Mesenchymal stem cell (in vitro differentiated cells and primary cell): Measurements from ENCODE around the gene KDM5A.
"Not testable (repeated sequence)": the region's sequence is repeated elsewhere in the genome, so short reads cannot be mapped to it uniquely, and the experiment has no call there.

ENCODE experiments used
- DNase-seq: peaks from one replicate; pipeline ENCODE4 v3.0.0-alpha.2; 2013
- H2AFZ ChIP-seq: one replicate; pipeline ENCODE4 v1.6.1; 2013; ENCODE audit warnings: low read depth, mild to moderate bottlenecking, control low read depth, inconsistent platforms, low read length, moderate library complexity
- H2AK5ac ChIP-seq: 2 replicates; pipeline ENCODE4 v1.6.1; 2013; ENCODE audit warnings: low read length, moderate library complexity, mild to moderate bottlenecking, inconsistent platforms; ENCODE audit not compliant: severe bottlenecking
- H2BK120ac ChIP-seq: one replicate; pipeline ENCODE4 v1.6.1; 2013; ENCODE audit warnings: low read depth, mild to moderate bottlenecking, inconsistent platforms, low read length, moderate library complexity
- H2BK12ac ChIP-seq, 2 experiments: one replicate each; pipeline ENCODE4 v1.6.1; 2013; ENCODE audit warnings: inconsistent platforms in 2 of 2, low read length in 2 of 2, mild to moderate bottlenecking in 2 of 2, moderate library complexity in 2 of 2, control low read depth in 1 of 2
- H2BK15ac ChIP-seq: one replicate; pipeline ENCODE4 v1.6.1; 2013; ENCODE audit warnings: mild to moderate bottlenecking, low read depth, inconsistent platforms; ENCODE audit not compliant: poor library complexity, severe bottlenecking
- H2BK5ac ChIP-seq: 2 replicates; pipeline ENCODE4 v1.6.1; 2013; ENCODE audit warnings: low read depth, mild to moderate bottlenecking, low read length, control low read depth, inconsistent platforms; ENCODE audit not compliant: poor library complexity, severe bottlenecking
- H3K14ac ChIP-seq, 2 experiments: one replicate each; pipeline ENCODE4 v1.6.1; 2013; ENCODE audit warnings: inconsistent platforms in 2 of 2, low read length in 2 of 2, control low read depth in 1 of 2, mild to moderate bottlenecking in 1 of 2, moderate library complexity in 1 of 2
- H3K18ac ChIP-seq, 2 experiments: one replicate each; pipeline ENCODE4 v1.6.1; 2013; ENCODE audit warnings: inconsistent platforms in 2 of 2, low read length in 2 of 2, control low read depth in 1 of 2, low read depth in 1 of 2, mild to moderate bottlenecking in 1 of 2
- H3K23ac ChIP-seq, 2 experiments: one replicate each; pipeline ENCODE4 v1.6.1; 2013; ENCODE audit warnings: inconsistent platforms in 2 of 2, low read length in 2 of 2, mild to moderate bottlenecking in 2 of 2, moderate library complexity in 2 of 2, control low read depth in 1 of 2
- H3K27ac ChIP-seq: 2 replicates; pipeline ENCODE4 v1.5.1; 2013; ENCODE audit warnings: mild to moderate bottlenecking, moderate library complexity, low read length, control low read depth, inconsistent platforms; ENCODE audit not compliant: poor library complexity, severe bottlenecking
- H3K27me3 ChIP-seq, 2 experiments: 2 replicates each; pipeline versions ENCODE4 v1.6.1 to v1.7.0; 2013; ENCODE audit warnings: low read length in 2 of 2, mild to moderate bottlenecking in 2 of 2, moderate library complexity in 2 of 2, control low read depth in 1 of 2, inconsistent platforms in 1 of 2; ENCODE audit not compliant: control insufficient read depth in 1 of 2, insufficient read depth in 1 of 2
- H3K36me3 ChIP-seq, 2 experiments: 2 replicates each; pipeline versions ENCODE4 v1.6.1 to v1.7.0; 2013; ENCODE audit warnings: low read length in 2 of 2, control low read depth in 1 of 2, inconsistent platforms in 1 of 2, low read depth in 1 of 2, mild to moderate bottlenecking in 1 of 2; ENCODE audit not compliant: insufficient read depth in 2 of 2, control insufficient read depth in 1 of 2
- H3K4ac ChIP-seq, 2 experiments: one replicate each; pipeline ENCODE4 v1.6.1; 2013; ENCODE audit warnings: inconsistent platforms in 2 of 2, low read length in 2 of 2, mild to moderate bottlenecking in 2 of 2, moderate library complexity in 2 of 2, control low read depth in 1 of 2, low read depth in 1 of 2
- H3K4me1 ChIP-seq: 2 replicates; pipeline ENCODE4 v1.6.1; 2013; ENCODE audit warnings: low read depth, low read length, control low read depth; ENCODE audit not compliant: control insufficient read depth, insufficient read depth
- H3K4me2 ChIP-seq: 2 replicates; pipeline ENCODE4 v1.6.1; 2013; ENCODE audit warnings: low read length, mild to moderate bottlenecking, inconsistent platforms; ENCODE audit not compliant: poor library complexity, severe bottlenecking
- H3K4me3 ChIP-seq, 2 experiments: 2 replicates each; pipeline versions ENCODE4 v1.5.1 to v1.7.0; 2013; ENCODE audit warnings: low read length in 2 of 2, mild to moderate bottlenecking in 2 of 2, control low read depth in 1 of 2, low read depth in 1 of 2; ENCODE audit not compliant: insufficient read depth in 1 of 2
- H3K79me1 ChIP-seq: replicated peaks from 2 replicates; pipeline ENCODE4 v1.6.1; 2013; ENCODE audit warnings: mild to moderate bottlenecking, control low read depth, low read length, inconsistent platforms; ENCODE audit not compliant: poor library complexity, severe bottlenecking
- H3K9ac ChIP-seq: 2 replicates; pipeline ENCODE4 v1.7.0; 2013; ENCODE audit warnings: mild to moderate bottlenecking, low read length, moderate library complexity
- H3K9me3 ChIP-seq: 2 replicates; pipeline ENCODE4 v1.7.0; 2013; ENCODE audit warnings: mild to moderate bottlenecking, low read length; ENCODE audit not compliant: control insufficient read depth
- H4K8ac ChIP-seq: one replicate; pipeline ENCODE4 v1.6.1; 2013; ENCODE audit warnings: inconsistent platforms, mild to moderate bottlenecking, low read length, moderate library complexity
- H4K91ac ChIP-seq: one replicate; pipeline ENCODE4 v1.6.1; 2013; ENCODE audit warnings: mild to moderate bottlenecking, low read length, inconsistent platforms
- WGBS: methylation state at CpG from one replicate; pipeline ENCODE4 v1.1.7; 2013; ENCODE audit warnings: mixed read lengths; 5-methylcytosine and 5-hydroxymethylcytosine counted together

The KDM5A gene

DNA sequence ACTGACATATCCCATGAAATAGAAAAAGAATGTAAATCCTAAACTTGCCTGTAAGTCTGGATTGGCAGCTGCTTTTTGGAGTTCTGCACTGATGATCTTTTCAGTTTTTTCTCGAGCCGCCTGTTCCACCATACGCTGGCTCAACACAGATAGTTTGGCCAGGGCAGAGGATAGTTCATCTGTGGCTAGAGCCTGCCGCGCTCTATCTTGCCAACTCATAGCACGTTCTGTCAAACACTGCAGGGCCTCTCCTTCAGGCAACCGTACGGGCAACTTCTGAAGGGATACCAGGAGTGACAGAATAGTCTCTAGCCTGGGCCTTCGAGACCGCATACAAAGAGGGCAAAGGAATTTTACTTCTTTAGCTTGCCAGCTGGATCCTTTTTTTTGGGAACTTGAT is 81.7 kb downstream of the KDM5A start:
- Histone ChIP-seq H3K27me3 (no peaks in the 10 kb centered on the region), H3K4ac (no peak overlapping the region), H3K4me1 (no peaks in the 10 kb centered on the region), H2AK5ac (no peak overlapping the region), H3K9ac (no peak overlapping the region), H3K27ac (no peak overlapping the region), H3K18ac (no peak overlapping the region), H2AFZ (no peak overlapping the region), H4K8ac (no peak overlapping the region), H3K4me2 (no peak overlapping the region), H2BK120ac (no peak overlapping the region), H3K79me1 (peaks cover 14% of the 10 kb centered on the region), H3K4me3 (no peak overlapping the region), H3K23ac (no peak overlapping the region), H2BK15ac (no peak overlapping the region), H4K91ac (no peak overlapping the region), H3K36me3 (peaks cover 32 to 97% of the 10 kb centered on the region in 2 experiments), H3K9me3 (no peaks in the 10 kb centered on the region), H2BK5ac (no peak overlapping the region), H2BK12ac (no peak overlapping the region), H3K14ac (no peak overlapping the region)
- no peak for DNase-seq
- 98% methylated on average over 10 of the region's 10 CpGs for WGBS

DNA sequence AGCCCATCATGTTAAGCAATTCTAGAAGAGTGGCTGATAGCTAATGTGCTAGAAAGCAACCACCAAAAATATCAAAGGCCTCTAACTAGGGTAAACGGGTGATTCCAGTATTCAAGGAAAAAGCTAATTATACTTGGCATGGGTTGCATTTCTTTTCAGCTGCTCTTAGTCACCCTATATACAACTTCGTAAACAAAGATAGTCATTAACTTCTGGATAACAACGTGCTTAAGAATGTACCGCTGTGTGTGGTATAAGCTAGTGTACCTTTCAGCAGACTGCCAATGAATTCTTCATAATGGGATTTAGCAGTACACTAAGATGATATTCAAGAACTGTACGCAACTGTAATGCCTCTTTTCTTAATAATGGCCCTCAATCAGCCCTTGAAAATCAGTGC is 84.3 kb downstream of the KDM5A start:
- no peak overlapping the region for H3K18ac ChIP-seq
- no peaks in the 10 kb centered on the region for H3K4me1 ChIP-seq
- H2BK120ac ChIP-seq: no peak overlapping the region
- H3K4me2 ChIP-seq: no peak overlapping the region
- WGBS: 83% methylated on average over 4 of the region's 5 CpGs
- no peak overlapping the region for H3K4ac ChIP-seq
- H4K8ac ChIP-seq: no peak overlapping the region
- H2AK5ac ChIP-seq: no peak overlapping the region
- H3K9ac ChIP-seq: no peak overlapping the region
- no peak overlapping the region for H4K91ac ChIP-seq
- no peaks in the 10 kb centered on the region for H3K27me3 ChIP-seq
- H2BK15ac ChIP-seq: no peak overlapping the region
- H3K9me3 ChIP-seq: no peaks in the 10 kb centered on the region
- no peak overlapping the region for H3K4me3 ChIP-seq
- peaks cover 11% of the 10 kb centered on the region for H3K79me1 ChIP-seq
- H3K27ac ChIP-seq: no peak overlapping the region
- H2BK5ac ChIP-seq: no peak overlapping the region
- H2BK12ac ChIP-seq: no peak overlapping the region
- peak; percentile 27 for DNase-seq
- H3K14ac ChIP-seq: no peak overlapping the region
- H3K36me3 ChIP-seq: peaks cover 17 to 71% of the 10 kb centered on the region in 2 experiments
- H3K23ac ChIP-seq: no peak overlapping the region
- H2AFZ ChIP-seq: no peak overlapping the region

DNA sequence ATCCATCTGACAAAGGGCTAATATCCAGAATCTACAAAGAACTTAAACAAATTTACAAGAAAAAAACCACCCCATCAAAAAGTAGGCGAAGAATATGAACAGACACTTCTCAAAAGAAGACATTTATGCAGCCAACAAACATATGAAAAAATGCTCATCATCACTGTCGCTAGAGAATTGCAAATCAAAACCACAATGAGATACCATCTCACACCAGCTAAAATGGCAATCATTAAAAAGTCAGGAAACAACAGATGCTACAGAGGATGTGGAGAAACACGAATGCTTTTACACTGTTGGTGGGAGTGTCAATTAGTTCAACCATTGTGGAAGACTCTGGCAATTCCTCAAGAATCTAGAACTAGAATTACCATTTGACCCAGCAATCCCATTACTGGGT is 86.4 kb downstream of the KDM5A start:
- H3K18ac ChIP-seq: not testable (repeated sequence)
- 100% methylated on average over 3 of the region's 3 CpGs for WGBS

DNA sequence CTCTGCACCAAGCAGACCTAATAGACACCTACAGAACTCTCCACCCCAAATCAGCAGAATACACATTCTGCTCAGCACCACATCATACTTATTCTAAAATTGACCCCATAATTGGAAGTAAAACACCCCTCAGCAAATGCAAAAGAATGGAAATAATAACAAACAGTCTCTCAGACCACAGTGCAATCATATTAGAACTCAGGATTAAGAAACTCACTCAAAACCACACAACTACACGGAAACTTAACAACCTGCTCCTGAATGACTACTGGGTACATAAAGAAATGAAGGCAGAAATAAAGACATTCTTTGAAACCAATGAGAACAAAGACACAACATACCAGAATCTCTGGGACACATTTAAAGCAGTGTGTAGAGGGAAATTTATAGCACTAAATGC is 89.0 kb downstream of the KDM5A start:
- not testable (repeated sequence) for DNase-seq, H2BK5ac ChIP-seq
- no CpG with 5 or more reads among the region's 1 CpG for WGBS

More for the DNA sequence above, 86.4 kb downstream of the KDM5A start:
- not testable (repeated sequence) for H2BK15ac ChIP-seq, H3K27ac ChIP-seq, H2AFZ ChIP-seq, H4K8ac ChIP-seq, H2BK5ac ChIP-seq, H3K4me2 ChIP-seq, H4K91ac ChIP-seq, H3K4me3 ChIP-seq, H3K4me1 ChIP-seq, H2AK5ac ChIP-seq, H3K4ac ChIP-seq, H3K9me3 ChIP-seq, H2BK12ac ChIP-seq, H3K9ac ChIP-seq, H3K23ac ChIP-seq, DNase-seq, H2BK120ac ChIP-seq, H3K14ac ChIP-seq, H3K27me3 ChIP-seq
- peaks cover 20 to 51% of the 10 kb centered on the region in 2 experiments for H3K36me3 ChIP-seq
- peaks cover 16% of the 10 kb centered on the region for H3K79me1 ChIP-seq

More for the DNA sequence above, 89.0 kb downstream of the KDM5A start:
- H2BK12ac ChIP-seq, H4K91ac ChIP-seq, H3K27ac ChIP-seq, H3K4me2 ChIP-seq, H2AFZ ChIP-seq, H3K4ac ChIP-seq, H3K14ac ChIP-seq, H3K9ac ChIP-seq, H3K27me3 ChIP-seq, H3K23ac ChIP-seq, H3K4me3 ChIP-seq, H3K9me3 ChIP-seq, H3K18ac ChIP-seq, H2BK120ac ChIP-seq, H3K4me1 ChIP-seq, H4K8ac ChIP-seq, H2AK5ac ChIP-seq, H2BK15ac ChIP-seq: not testable (repeated sequence)
- H3K36me3 ChIP-seq: peaks cover 14 to 50% of the 10 kb centered on the region in 2 experiments
- H3K79me1 ChIP-seq: peaks cover 16% of the 10 kb centered on the region
